ENCODE results near the gene POU4F1. TPM values are rescaled to one million over a fixed set of nuclear protein-coding genes. Genes with fewer than 3 reads are reported as not detected.

The POU4F1 gene
- total RNA-seq, 1 donor from 2014 or later, result not detected

DNA sequence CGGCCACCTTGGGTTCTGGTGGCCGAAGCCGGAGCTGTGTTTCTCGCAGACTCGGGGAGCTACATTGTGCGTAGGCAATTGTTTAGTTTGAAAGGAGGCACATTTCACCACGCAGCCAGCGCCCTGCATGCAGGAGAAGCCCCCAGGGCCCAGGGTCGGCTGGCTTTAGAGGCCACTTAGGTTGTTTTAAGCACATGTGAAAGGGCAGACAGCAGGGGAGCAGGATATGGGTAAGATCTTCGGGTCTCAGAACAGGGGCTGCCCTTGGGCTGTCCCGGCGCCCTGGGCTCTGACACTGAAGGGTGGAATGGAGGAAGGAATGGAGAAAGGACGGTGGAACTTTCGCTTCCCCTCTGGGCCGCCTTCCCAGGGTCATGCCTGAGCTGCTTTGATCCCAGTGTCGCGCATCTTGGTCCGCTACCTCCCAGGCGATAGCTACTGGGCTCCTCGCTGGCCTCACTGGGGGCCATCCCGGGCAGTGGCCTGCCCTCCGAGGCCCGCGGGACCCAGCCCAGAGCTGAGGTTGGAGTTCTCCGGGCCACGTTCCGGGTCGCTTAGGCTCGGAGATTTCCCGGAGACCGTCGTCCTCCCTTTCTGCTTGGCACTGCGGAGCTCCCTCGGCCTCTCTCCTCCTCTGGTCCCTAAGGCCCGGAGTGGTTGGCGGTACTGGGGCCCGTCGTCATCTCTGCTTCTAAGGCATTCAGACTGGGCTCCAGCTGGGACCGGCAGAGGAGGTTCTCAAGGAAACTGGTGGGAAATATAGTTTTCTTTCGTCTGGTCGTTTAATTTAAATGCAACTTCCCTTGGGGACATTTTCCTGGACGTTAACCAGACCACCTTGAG lies 4.3 kb upstream of the POU4F1 start:
- no peak for DNase-seq (ENCODE audit: low spot score)

GRCh38 chr13:78606471-78607408 lies 3.4 kb upstream of the POU4F1 start:
- no peak for DNase-seq (ENCODE audit: low spot score)

DNA sequence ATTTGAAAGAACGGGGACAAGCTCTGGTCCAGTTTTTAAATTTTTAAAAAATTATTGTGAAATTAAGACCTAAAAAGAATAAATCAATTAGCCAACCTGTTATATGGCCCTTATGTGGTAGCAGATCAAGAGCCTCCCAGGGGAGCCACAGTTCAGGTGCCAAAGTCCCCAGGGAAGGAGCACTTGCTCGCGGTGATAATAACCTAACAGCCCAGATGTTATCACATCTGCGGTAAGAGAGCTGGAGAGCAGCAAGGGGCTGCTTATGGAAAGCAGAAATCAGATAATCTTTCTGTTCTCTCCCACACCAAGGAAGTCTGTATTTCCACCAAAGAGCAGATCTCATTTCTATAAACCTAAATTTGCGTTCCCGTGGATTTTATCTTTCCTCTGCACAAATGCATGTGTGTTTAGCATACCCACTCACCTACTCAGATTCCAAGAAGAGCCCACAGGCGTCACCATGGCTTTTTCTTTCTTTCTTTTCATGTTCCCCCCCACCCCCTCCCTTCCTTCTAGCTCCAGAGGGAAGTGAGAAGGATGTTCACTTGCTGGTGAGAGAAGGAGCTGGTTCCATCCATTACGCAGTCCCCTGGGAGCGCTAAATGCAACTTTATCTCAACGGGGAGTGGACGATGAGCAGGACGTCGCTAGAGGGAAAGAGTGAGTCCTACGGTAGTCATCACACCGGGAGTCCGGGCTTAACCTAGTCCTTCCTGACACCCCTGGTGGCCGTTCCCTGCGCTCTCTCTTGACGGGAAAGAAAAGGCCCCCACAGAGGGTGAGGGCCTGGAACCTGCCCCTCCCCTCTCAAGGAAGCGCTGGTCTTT lies 1.6 kb upstream of the POU4F1 start:
- no peak for DNase-seq (ENCODE audit: low spot score)

GRCh38 chr13:78602561-78603239 lies 652 bp downstream of the POU4F1 start:
- DNase-seq (ENCODE audit: low spot score), result no peak

DNA sequence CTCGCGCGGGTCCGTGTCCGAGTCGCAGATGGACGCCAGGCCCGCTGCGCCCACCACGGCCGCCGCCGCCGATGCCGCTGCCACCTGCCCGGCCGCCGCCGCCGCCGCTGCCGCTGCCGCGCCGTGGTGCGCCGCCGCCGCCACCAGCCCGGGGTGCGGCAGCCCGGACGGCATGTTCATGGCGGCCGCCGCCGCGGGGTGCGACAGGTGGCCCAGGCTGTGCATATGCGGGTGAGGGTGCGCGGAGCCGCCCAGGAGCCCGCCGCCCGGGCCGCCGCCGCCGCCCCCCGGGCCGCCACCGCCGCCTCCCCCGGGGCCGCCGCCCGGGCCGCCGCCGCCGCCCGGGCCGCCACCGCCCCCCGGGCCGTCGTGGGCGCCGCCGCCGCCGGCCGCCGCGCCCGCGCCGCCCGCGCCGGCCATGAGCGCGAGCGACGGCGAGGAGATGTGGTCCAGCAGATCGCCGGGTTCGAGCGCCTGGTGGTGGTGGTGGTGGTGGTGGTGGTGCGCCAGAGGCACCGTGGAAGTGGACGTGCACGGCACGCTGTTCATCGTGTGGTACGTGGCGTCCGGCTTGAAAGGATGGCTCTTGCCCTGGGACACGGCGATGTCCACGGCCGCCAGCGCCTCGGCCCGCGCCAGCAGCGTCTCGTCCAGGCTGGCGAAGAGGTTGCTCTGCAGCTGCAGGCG lies 1.3 kb downstream of the POU4F1 start:
- DNase-seq (ENCODE audit: low spot score), result no peak

- DNase-seq (ENCODE audit: low spot score), result no peak
These were observed 2.1 kb downstream of the POU4F1 start for GRCh38 chr13:78601124-78601873.

DNA sequence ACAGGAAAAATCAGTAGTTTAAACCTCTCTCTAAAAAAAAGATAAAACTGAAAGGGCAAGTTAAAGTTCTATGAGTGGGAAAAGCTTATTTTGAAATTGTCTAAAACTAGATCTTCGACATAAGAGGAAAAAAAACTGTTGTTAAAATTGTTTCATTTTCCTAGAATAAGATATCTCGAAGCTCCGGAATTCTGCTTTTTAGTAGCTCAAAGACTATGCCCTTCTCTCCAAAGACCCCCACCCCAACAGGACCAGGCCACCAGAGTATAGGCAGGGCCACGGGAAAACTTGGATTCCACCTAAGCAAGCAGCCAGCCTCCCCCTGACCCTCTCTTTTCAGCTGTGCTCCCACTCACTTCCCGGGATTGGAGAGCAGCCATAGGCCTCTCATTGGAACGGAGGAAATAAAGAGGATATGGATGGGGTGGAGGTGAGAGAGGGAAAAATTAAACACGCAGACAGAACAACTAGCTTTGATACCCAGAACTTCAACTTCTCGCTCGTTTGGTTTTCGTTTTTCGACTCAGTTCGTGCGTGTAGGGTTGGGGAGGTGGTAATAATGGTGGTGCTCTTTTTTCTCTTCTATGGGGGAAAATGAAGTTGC lies 3.0 kb downstream of the POU4F1 start:
- DNase-seq (ENCODE audit: low spot score), result no peak

GRCh38 chr13:78599645-78600279 lies 3.6 kb downstream of the POU4F1 start:
- no peak for DNase-seq (ENCODE audit: low spot score)

DNA sequence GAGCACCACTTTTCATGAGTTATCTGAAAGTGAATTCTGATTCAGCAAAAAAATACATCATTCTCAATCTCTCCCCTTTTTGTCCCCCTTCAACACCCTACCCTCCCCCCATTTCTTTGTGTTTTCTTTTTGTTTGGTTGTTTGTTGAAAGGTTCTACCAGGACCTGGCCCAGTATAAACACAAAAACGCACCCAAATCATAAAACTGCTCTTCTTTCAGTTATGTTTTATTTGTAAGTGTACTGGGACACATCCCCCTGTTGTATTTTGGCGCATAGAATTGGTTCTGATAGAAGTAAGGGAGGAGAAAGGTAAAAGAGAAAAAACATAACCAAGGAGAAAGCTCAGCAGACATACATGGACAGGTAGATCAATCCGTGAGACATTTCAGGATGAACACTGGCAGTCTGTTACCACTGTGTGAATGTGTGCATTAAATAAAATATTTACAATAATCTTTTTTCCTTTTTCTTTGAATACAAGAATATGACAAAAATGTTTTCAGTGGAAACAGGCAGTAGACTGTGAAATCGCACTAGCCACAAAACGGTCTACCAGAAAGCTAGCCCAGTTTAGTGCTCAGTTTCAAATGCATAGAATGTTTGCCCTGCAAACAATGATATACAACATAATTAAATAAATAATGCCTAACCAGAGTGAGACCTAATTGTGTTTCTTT lies 4.2 kb downstream of the POU4F1 start:
- no peak for DNase-seq (ENCODE audit: low spot score)

DNA sequence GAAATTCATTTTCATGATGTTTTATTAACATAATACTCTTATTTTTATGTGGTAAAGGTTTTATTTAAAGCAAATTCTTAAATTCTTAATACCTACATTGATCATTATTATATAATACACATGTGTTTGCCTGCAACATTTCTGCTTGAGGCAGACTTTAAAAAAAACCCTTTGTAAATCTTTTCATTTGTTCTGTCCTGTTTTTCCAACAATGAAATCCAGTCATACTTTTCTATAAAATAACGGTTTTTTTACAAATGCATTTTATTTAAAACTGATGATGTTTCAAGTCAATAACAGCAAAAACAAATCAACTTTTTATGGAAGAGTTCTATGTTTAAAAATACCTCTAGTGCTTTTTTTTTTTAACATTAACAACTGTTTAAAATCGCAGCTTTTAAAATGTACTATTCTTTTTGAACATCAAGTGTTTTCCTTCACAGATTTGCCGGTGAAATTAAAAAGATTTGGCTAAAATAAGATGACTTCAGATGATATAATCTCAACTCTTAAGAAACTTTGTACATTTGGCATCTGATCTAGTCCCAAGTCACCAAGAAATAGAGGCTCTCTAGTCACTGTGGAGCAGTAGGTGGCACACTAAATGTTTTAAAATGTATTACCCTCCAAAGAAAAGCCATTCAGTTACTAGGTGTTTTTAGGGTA lies 5.1 kb downstream of the POU4F1 start:
- DNase-seq (ENCODE audit: low spot score), result no peak

DNA sequence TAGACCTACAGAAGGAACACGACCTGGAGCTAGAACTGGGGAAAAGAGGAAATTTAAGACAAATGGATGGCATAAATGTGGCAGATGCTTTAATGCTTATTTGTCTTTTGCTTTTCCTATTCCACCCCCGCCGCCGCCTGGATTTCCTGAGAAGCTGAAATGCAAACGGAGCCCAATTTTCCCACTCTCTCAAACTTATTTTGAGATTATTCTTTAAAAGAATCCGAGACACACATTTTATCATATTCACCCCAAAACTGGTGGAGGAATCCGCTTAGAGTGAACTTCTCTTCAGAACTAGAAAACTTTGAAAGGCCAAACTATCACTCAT lies 5.8 kb downstream of the POU4F1 start:
- no peak for DNase-seq (ENCODE audit: low spot score)

- no peak for DNase-seq (ENCODE audit: low spot score)
These were observed 6.4 kb downstream of the POU4F1 start for GRCh38 chr13:78596736-78597601.

DNA sequence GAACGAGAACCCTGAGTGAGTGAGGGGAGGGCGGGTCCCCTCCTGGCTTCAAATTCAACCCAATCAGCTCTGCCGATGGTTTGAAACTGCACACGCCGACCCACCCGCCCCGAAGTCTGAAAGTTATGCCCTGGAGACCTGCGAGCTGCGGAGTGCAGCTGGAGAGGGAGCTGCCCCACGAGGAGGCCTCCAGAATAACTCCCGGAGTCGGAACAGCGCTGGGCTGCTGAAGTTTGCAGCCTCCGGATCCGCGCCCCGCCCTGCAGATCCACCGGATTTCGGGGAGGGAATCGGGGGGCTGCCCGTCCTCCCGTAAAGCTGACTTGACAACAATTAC lies 7.0 kb downstream of the POU4F1 start:
- no peak for DNase-seq (ENCODE audit: low spot score)

DNA sequence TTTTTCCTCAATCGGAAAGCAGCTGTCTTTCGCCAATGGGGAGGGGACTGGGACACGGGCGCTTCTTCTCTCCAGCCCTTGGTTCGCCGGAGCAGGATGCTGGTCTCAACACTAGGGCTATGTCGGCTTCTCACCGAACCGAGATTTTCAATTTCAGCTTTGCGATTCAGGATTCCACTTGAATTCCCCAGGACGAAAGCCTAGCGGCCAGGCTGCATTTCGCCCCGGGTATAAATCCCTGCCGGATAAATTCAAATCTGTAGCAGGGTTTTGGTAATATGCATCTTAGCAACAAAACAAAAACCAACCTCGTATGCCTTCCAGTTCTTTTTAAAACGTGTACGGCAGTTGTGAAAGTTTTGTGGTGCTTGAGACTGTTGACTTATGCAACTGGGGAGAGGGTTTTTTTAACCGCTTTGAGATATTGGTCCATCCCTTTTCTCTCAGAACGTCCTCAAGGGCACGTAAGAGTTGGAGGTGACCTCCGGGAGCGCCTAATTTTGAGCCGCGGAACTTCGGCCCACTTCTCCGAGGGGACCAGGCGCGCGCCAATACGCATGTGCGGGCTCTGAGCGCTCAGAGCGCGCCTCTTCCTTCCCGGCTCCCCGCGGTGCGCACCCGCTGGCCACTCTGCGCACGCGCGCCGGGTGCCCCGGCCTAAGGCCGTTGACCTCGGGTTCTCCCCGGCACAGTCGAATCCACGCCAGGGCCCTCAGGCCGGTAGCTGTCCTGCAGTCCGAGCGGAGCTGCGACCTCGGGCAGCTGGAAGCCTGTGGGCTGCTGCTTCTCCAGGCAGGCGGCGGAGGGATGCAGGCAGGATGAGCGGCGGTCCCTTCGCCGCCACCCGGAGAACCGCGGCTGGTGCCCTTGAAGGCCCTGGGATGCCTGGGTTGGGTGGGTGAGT lies 7.6 kb downstream of the POU4F1 start:
- no peak for DNase-seq (ENCODE audit: low spot score)

GRCh38 chr13:78594456-78594975 lies 8.8 kb downstream of the POU4F1 start:
- DNase-seq (ENCODE audit: low spot score), result no peak

Measured in ureter (tissue), 1 donor.